ENCODE results near the gene NBAS. TPM values are rescaled to one million over a fixed set of nuclear protein-coding genes. Genes with fewer than 3 reads are reported as not detected.
A peak's percentile ranks its signal among the peaks of the same experiment; 100 is the strongest.

Gene NBAS
- total RNA-seq, 1 experiment from 2014 or later: 46.7 TPM

DNA sequence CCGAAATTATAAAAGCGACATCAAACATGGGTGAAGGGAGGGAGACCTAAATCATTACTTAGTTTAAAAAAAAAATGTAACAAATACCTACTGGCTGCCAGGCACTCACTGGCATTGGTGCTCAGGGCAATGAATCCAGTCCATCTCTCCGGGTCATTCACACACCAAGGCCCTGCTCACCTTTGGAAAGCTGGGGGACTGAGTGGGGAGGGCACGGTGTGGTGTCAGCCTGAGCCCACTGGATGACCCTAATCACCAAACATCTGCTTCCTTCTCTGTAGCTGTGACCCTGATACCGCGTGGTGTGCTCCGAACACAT is 30.2 kb upstream of the NBAS start:
- DNase-seq (ENCODE audit: low read depth): no peak

DNA sequence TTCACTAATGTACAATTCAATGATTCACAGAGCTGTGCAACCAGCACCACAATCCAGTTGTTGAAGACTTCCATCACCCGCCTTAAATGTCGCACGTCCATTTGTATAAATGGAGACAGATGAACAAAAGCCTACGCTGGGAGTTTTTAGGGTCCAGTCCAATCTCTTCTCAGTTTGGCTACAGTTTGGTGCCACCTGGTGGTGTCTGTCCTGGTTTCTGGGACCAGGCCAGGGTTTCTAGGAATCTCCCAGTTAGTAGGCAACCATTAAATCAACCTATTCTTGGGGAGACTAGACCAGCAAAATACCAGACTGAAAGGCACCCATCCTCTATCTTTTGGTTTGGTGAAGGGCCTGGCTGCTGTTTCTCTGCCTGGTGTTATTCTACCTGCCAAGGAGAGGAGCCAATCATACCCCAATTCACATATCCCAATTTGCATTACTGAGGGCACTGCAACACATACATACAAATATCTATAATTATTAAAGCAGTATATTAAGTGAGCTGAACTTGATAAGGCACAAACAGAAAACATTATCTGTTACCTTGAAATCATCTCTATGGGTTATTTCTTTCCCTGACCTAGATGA is 27.3 kb upstream of the NBAS start:
- DNase-seq (ENCODE audit: low read depth): peak; percentile 66

DNA sequence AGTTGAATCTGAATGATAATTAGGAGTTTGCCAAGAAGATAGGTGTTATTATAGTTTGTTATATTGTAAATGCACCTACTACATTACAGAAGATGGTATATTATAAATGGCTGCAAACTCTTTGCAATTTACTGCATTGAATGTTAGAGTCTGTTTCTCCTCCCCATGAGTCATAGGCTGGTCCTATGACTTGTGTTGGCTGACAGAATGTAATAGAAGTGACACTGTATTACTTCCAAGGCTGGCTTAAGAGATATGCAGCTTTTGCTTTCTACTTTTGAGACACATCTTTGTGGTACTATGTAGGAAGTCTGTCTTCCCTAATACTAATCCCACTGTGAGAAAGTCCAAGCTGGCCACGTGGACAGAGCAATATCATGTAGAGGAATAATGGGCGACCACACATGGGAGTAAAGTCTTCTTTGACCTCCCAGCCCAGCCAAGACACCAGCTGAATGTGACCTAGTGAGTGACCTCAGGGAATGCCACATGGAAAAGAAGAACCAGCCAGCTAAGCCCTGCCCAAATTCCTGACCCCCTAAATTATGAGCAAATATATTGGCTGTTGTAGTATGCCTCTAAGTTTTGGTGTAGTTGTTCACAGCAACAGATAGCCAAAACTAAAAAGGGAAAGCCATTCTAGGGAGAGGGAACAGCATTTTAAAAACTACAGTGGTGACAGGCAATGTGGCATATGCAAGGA is 23.8 kb upstream of the NBAS start:
- peak; percentile 17 for DNase-seq (ENCODE audit: low read depth)

DNA sequence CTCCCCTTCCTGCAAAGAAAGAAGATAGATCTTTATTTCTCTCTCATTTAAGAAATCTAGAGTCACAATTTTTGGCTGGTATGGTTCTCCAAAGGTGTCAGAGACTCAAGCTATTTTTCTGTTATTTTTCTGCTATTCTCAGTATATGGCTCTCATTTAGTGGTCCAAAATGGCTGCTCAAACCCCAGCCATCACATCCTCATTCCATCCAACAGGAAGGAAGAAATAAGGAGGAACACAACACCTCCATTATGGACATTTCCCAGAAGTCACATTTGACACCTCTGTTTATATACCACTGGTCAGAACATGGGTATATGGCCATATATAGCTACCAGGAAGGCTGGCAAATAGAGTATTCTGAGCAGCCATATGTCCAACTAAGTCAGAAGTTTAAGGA is 23.2 kb upstream of the NBAS start:
- DNase-seq (ENCODE audit: low read depth): no peak

DNA sequence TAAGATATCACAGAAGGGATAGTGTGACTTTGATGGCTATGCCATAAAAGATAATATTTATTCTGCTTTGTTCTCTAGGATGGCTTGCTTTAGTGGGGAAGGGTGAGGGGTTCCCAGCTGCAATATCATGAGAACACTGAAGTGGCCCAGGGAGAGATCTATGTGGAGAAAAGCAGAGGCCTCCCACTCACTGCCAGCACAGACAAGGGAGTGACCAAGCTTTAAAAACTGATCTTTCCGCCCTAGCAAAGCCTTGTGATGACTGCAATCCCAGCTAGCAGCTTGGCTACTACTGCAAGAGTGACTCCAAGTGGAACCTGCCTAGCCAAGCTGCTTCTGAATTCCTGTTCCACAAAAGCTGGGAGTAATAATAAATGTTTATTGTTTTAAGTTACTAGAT is 22.7 kb upstream of the NBAS start:
- DNase-seq (ENCODE audit: low read depth): no peak

DNA sequence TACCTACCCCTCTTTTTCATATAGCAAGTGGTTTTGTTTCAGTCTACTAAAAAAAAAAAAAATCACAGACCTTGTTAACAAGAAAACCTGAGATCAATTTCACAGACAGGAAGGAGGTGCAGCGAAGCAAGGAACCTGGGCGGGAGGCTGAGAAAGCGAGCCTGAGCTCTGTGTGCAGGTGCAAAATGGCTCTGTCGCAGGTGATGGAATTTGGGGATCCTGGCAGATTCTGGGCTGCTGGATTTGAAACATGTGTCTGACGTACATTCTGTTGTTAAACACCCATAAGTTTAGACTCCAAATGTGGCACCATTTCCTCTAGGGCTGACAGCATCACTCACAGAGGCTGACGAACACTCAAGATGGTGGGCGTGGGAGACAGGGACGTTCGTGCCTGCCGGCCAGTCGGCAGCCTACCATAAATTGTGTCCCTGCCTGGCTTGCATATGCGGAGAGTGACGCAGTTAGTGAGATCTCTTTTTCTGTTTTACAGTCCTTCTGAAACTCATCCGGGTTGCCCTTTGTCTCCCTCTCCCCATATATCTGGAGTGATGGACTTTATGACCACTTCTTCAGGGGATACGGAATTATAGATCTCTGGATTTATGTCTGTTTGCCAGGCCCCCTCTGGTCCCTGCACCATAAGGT is 21.7 kb upstream of the NBAS start:
- no peak for DNase-seq (ENCODE audit: low read depth)

DNA sequence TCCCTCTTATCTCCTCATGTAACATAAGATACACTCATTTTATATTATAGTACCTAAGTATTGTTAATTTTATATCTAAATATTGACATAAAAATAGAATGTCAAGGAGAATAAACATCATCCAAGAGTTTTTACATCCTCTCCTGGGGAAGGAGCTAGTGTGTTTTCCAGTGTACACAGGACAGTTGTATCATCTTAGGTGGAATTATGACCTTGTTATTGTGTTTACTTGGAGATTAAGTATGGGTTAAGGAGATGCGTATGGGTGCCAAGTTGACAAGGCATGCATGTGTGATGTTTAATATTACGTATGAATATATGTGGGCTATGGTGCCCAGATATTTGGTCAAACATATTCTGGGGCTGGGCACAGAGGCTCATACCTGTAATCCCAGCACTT is 19.3 kb upstream of the NBAS start:
- no peak for DNase-seq (ENCODE audit: low read depth)

DNA sequence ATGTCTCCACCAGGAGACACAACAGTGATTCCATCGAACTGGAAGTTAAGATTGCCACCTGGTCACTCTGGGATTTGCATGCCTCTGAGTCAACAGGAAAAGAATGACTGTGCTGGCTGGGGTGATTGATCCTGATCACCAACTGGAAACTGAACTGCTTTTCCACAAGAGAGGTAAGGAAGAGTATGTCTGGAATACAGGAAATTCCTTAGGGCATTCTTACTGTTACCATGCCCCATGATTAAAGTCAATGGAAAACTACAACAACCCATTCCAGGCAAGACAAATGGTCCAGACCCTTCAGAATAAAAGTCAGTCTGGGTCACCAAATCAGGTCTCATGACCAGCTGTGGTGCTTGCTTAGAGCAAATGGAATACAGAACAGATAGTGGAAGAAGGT is 18.5 kb upstream of the NBAS start:
- peak; percentile 5 for DNase-seq (ENCODE audit: low read depth)

DNA sequence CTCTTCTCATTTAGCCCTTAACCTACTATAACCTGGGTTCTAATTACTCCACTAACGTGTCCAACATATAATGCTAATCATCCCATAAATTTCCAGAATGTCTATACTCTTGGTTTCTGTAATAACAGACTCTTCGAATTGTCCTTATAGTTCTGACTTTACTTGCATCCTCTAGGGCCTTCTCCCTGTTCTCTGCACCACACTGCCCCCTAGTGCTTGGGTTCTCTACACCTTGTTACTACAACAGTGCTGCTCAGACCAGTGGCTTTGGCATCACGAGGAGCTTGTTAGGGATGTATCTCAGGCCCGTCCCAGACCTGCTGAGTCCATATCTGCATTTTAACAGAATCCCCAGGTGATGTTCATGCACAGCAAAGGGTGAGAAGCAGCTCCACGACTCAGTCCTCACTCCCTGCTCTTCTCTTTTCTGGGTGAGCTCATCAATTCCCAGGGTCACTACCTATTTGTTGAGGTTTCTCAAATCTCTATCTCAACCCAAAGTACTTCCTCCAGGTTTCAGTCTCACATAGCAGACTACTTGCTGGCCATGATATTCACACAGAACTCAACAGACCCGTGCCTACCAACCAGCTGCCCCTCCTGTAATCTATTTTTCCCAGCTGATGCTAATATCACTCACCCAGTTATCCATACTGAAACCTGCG is 16.1 kb upstream of the NBAS start:
- DNase-seq (ENCODE audit: low read depth): peak; percentile 75

DNA sequence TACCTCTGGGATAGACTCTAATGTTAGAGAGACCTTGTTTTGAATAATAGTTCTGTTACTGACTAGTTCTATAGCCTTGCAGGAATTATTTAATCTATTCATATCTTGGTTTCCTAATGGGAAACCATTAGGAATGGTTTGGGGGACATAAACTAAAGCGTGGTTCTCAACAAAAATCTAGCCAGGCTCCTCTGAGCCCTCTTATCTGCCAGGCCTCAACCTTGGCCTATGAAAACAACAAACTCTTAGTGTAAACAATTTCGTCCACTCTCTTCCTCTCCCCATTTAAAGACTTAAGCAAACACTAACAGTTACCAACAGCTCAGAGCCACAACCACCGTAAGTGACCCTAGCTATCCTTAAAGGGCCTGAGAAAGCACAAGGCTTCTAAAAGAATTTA is 10.6 kb upstream of the NBAS start:
- DNase-seq (ENCODE audit: low read depth): no peak

DNA sequence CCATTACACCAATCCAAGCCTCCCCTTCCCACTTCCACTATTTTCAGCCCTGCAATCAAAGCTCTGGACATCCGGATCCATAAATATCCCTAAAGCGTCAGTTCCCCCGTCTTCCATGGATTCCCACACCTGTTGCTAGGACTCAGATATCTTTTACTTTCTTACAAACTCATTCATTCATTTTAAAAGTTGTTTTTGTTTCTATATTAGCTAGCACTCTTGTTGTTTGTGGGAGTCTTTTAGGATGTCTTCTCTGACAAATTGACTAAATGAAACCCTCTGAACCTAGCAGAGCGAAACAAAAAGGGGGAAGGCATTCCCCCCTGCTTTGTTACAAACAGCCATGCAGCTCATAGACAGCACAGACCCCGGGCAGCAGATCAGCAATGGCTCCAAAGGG is 9.0 kb upstream of the NBAS start:
- DNase-seq (ENCODE audit: low read depth): no peak

DNA sequence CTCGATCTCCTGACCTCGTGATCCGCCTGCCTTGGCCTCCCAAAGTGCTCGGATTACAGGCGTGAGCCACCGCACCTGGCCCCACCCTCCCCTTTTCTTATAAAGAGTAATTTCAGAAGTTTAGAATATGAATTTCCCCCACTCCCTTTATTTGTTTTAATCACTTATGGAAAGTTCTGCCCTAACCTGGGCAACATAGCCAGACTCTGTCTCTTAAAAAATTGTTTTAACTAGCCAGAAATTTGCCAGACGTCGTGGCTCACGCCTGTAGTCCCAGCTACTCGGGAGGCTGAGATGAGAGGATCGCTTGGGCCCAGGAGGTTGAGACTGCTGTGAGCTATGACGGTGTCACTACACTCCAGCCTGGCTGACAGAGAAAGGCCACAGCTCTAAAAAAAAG is 7.7 kb upstream of the NBAS start:
- DNase-seq (ENCODE audit: low read depth): no peak

DNA sequence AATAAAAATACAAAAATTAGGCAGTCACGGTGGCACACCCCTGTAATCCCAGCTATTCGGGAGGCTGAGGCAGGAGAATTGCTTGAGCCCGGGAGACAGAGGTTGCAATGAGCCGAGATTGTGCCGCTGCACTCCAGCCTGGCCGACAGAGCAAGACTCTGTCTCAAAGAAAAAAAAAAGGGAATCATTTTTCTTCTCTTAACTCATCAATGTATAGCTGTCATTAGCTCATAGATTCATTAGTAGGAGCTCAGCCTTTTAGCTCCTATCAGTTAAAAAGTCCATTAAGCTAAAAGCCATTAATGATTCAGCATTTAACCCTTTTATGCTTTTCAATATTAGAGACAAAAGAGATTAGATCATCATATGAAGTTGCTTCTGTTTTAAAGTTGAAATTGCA is 5.8 kb upstream of the NBAS start:
- DNase-seq (ENCODE audit: low read depth): no peak

DNA sequence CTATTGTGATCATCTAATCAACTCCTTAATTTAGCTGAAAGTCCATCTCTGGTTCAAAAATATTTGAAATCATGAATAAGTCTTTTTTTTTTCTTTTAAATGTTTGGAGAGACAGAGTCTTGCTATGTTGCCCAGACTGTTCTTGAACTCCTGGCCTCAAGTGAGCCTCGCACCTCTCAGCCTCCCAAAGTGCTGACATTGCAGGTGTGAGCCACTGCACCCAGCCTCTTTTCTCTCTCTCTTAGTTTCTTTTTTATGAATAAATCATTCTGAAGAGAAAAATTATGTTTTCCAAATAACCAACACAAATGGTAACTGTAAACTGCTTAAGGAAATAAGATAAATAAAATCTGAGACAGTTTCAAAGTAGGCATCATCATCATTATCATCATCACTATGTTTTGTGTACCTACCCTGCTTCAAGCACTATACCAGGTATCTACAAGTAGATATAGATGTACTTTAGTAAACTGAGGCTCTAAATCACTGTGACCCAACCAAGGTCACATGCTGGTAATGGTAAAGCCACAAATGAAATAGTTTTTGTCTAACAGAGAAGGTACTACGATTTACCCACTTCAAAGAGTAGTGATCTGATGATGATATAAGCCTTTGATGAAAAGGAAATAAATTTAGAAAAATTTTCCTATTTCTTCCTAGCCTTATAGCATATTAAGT is 5.0 kb upstream of the NBAS start:
- DNase-seq (ENCODE audit: low read depth): no peak

DNA sequence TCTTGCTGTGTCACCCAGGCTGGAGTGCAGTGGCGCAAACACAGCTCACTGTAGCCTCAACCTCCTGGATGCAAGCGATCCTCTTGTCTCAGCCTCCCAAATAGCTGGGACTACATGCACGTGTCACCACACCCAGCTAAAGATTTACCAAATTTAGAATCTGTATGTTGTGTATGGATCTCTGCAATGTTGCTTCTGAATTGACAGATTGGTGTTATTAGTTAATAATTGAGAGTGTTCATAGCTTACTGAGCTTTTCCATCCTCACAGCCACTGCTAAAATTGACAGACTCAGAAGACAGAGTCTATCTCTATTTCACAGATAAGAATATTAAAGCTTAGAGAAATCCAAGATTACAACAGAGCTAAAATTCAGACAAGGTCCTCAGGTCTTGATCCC is 4.3 kb upstream of the NBAS start:
- no peak for DNase-seq (ENCODE audit: low read depth)

DNA sequence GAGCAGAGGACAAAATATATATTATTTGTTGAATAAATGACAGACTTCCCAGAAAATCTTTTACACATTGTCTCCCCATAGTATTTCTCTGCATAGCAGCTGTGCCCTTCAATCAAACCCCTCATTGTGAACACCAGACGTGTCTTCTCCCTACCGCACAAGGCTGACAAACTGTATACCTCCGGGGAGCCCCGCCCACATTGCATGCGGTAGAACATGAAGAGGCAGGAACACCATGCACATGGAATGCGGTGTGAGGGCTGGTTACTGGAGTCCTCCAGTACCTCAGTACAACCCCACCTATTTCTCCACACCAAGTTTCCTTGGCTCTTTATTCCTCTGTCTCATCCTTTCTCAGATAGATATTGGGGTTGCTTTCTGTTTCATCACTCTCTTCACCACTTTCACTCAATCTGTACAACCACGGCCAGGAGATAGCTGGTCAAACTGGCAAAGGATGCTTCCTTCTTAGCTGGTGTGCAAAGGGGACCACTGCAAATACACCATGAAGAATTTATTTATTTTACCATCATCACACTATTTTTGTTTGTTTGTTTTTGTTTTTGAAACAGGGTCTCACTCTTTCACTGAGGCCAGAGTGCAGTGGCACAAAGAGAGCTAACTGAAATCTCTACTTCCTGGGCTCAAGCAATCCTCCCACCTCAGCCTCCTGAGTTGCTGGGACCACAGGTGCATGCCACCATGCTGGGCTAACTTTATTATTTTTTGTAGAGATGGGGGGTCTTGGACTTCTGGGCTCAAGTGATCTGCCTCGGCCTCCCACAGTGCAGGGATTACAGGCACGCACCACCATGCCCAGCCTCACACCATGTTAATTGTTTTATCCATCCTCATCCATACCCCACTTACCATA is 2.3 kb upstream of the NBAS start:
- no peak for DNase-seq (ENCODE audit: low read depth)

DNA sequence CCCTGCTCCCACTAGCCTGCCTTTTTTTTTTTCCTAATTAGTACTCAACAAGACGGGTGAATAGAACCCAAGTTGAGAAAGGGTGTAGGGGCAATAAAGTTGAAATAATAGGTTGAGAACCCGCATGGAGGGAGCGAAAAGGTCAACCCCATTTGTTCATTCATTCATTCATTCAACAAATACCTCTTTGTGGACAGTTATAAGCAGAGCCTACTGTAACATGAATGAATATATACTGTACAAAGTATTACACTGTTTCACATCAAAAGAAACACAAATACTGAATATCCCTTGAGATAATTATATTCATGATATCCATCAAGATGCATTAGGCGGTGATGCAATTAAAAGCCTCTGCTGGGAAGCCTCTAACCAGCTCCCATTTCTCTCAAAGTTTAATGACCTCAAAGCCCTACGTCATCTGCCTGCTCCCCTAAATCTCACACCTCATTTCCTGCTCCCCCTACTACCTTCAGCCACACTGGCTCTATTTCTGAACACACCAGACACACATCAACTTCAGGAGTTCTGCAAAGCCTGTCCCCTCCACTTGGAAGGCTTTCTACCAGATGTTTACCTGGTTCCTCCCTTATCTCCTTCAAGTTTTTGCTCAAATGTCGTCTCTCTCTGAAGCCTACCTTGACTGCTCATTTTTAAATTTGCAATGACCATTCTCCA is 1.4 kb upstream of the NBAS start:
- no peak for DNase-seq (ENCODE audit: low read depth)

DNA sequence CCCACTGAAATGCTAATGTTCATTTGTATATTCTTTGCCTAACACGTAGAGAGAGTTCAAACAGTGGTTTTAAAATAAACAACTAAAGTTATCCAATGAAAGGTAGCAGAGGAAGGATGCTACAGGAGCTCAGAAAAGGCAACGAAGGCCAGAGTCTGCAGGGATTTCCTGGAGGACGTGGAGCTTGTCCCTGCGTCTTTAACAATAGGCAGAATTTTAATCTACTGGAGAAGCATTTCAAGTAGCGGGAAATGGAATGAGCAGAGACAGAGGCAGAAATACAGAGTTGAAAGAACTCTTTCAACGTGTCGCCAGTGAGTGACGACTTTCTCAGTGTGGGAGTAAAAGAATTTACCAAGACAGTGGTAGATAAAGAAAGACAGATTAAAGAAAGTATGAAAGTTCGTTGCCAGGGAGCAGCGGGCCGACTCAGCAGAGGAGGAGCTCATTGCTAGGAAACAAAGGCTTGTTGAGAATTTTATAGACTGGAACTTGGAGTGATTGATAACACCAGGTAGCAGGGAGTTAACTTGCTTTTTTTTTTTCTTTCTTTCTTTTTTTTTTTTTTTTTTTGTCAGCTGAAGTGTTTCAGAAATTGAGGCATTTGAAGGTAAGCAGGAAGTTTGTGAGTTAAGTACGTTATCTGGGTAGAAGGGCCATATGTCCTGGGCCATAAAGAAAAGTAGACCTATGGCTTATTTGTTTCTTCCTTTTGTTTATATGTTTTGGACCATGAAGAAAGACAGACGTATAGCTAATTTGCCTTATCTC is 625 bp upstream of the NBAS start:
- DNase-seq (ENCODE audit: low read depth): peak; percentile 56

DNA sequence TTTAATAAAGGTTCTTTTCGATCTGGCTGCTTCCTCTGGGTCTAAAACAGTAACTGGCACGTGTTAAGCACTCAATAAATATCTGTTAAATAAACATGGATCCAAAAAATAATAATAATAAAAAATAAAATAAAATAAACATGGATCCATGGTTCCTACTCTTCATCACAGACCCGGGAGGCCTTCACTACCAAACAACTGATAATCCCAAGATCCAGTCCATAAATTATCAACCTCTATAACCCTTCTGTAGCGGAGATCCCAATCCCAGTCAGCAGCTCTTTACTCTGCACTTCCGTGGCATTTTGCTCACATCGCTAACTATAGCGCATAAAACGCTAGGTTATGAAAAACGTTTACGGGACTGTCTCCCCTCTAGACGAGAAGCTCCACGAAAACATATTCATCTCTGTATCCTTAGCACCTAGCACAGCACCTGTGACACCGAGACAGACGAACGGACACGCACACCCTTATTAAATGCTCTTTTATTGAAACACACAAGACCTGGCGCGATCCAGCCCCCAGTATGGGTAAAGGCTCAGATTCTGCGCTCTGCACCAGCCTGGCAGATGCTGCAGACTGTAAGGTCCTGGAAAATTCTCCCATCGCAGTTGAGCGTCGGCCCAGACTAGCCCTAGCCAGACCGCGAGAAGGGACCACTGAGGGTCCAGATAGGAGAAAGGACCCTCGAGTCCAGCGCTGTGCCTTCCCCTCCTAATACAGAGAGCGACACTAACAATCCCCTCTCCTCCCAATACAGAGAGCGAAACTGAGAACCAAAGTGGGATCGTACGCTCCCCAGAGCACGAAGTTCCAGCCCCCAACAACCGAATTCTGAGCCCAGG is 770 bp downstream of the NBAS start:
- peak; percentile 37 for DNase-seq (ENCODE audit: low read depth)

Data from RPMI7951 (cell line).